NCI-H2081 (cell line): Measurements from ENCODE around the gene GYPC.
"Not testable (repeated sequence)": the region's sequence is repeated elsewhere in the genome, so short reads cannot be mapped to it uniquely, and the experiment has no call there.

Experiments used
- DNase-seq, 2 experiments: peaks; one replicate each; lab custom pipeline; 2025; lab: John Stamatoyannopoulos, UW

The GYPC gene, protein sequence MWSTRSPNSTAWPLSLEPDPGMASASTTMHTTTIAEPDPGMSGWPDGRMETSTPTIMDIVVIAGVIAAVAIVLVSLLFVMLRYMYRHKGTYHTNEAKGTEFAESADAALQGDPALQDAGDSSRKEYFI

DNA sequence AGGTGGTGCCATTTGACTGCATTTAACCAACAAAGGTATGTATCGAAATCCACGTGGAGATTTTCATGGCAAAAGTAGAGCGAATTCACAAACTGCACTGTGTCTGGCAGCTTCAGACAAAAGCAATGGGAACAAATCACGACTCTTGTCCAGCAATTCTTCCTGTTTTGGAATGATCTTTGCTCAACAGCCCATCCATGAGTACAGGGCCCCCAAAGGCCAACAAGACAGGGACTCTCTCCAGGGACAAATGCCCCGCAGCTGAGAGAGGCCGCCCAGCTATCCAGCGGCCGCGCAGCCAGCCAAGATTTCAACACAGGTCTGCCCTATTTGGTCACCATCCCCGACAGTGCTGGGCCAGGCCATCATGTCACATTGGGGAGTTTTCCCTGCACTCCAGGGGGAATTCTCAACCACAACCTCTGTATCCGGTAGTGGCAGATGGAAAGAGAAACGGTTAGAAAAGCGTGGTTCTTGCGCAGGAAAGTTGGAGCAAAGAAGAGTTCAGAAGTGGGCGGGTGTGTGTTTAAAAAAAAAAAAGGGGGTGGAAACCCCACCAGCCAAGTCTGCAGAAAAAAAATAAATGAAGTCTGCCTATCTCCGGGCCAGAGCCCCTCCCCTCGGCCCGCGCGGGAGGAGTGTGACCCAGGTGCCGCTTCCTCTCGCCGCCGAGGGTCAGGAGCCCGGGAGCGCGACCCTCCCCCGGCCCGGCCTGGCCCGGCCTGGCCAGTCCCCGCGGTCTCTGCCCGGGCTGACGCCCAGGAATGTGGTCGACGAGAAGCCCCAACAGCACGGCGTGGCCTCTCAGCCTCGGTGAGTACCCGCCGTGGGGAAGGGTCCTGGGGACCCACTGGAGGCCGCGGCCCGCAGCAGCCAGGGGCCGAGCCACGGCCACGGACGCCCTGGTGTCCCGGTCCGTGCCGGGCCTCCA lies at the start of gene GYPC:
GYPC (plus strand) TSS at position 659 of the 931 bp plus-strand sequence; CDS start at position 765, 106 bp downstream.
- DNase-seq = no peak

DNA sequence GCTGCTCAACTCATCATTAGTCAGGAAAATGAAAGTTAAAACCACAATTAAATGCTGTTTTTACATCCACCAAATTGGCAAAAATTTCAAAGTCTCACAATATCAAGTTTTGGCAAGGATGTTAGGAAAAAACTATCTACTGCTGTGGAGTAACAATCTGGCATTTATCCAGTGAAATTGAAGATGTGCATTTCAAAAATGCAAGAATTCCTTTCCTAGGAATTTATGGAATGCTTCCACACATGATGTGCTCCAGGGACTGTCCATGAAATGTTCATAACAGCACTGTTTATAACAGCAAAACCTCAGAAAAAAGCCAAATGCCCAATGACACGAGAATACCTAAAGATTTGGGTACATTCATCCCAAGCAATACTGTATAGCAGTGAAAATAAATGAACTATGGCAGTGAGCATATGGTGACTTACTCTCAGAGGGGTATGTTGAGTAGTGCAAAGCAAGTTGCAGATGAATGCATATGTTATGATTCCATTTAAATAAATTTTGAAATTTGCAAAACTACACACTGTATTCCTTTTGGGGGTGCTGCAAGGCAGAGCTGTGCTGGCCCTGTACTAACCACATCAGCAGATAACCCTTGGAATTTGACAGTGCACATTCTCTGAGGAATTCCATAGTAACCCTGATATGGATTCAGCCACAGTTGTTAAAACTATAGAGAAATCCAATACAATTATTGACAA lies 41.3 kb upstream of the GYPC start:
- no peak for DNase-seq

DNA sequence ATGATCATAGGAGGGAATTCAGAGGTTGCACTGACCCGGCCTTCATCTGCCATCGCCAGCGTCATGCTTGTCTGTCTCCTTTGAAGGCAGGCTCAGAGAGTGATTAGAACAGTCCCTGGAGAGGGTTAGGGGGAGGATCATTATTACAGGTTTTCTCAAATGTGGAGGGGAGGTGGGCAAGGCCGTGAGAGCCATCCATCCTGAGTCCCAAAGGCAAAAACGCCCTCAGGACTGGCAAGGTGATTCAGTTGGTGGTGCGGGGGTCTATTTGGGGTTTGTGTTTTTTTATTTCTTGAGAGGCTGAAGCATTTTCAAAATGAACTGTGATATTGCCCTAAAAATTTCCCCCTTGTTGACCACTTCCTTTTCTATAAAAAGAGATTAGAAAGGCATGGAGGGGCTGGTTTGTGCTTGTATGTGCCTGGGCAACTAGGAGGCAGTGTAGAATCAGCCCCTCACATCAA lies 39.3 kb upstream of the GYPC start:
- DNase-seq = no peak

DNA sequence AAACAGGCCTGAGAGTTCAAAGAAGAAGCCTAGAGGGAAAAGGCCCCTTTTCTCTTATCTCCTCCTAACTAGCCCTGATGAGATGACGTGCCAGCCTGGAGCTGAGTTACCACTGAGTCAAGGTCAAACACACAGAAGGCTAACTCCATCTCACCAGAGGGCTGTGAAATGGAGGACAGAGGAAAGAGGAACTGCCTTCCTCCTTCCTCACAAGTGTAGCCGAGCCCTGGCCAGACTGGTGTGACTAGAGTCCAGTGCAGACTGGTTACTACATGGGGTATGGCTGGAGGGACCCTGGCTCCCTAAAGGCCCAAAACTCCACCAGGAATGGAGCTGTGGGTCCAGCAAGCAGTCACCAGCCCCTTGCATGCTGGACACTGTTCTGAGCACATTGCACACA lies 35.7 kb upstream of the GYPC start:
- no peak for DNase-seq

DNA sequence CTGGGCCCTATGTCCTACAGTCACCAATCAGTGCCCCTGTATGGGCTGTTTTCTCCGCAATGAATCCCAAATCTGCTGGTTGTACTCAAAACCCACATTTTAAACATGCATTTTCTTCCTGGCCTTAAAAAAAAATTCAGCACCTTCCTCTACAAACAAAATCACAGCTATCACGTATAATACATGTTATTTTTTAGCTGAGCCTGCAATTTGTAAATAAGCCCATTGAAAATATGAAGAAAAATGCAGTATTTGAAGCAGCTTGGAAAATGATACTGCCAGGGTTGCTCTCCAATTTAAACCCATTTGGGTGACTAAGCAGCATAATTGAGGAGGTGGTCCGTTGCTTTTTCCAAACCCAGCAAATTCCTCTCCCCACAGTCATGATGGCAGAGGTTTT lies 33.0 kb upstream of the GYPC start:
- no peak for DNase-seq

DNA sequence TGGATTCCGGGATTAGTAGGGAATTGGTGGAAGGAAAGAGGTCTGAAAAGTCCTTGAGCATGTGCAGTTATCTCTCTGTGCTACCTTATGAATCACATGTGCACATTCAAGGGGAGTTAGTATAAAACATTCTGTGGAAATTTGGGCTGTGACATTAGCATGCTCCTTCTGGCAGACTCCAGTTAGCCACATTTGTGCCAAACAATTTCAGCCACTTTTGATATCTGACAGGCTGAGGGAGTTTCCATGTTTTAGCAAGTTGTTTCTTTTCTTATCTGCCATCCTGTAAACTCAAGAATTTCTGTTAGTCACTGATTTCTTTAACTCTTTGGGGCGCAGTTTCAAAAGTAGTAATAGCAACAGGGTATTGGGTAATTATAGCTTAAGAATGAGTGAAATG lies 28.3 kb upstream of the GYPC start:
- no peak for DNase-seq

DNA sequence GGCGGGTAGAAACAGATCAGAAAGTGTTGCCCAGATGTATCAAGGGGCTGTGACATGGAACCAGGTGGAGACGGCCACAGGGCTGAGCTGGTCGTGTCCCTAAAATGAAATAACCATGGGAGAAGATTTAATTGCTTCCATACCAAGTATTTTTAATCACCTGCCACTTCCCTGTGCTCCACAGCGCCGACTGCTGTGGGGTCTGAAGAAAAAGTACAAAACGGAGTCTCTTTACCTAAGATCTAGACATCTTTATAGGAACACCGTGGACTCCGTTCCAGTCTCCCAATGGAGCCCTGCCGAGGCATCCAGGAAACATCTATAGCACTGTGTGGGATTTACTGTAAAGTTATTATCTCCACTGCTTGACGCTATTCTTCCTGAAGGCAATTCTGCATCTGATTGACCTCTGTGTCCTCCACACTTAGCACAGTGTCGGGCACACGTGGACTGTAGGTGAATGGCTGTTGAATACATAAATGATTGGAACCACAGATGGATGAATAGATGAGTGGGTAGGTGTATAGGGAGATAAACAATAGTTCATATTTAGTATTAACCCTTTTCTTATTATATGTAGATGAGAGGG lies 21.6 kb upstream of the GYPC start:
- DNase-seq = no peak

DNA sequence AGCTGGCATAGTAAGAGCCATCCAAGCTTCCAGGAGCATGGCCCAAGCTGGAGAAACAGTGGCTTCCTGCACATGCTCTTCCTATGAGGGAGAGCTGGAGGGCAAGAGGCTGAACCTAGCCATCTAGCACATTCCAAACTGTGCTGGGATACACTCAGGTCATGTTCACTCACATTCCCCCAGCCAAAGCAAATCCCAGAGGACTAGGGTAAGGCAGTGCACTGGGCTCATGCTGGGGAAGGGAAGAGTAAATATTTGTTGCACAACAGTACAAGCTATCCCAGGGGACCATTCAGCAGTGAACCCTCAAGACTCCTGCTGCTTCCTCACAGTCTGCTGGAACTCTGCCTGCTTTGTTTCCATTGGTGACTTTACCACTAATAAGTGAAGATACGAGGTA lies 20.7 kb upstream of the GYPC start:
- peak in 1 of 2 experiments; percentile 7 for DNase-seq

DNA sequence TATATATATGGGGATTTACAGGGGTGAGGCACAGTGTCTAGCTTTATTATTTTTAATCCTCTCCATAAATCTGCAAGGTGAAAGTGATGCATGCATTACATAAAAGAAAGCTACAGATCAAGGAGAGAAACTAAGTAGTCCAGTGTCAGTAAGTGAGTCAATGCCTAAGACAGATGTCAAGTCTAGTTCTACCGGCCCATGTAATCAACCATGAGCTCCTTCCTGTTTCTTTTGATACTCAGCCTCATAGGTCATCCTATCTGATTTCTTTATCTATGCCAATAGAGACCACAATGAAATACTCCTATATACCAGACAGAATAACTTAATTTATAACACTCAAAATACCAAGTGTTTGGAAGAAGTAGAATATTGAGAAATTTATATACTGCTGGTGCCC lies 20.2 kb upstream of the GYPC start:
- no peak for DNase-seq

DNA sequence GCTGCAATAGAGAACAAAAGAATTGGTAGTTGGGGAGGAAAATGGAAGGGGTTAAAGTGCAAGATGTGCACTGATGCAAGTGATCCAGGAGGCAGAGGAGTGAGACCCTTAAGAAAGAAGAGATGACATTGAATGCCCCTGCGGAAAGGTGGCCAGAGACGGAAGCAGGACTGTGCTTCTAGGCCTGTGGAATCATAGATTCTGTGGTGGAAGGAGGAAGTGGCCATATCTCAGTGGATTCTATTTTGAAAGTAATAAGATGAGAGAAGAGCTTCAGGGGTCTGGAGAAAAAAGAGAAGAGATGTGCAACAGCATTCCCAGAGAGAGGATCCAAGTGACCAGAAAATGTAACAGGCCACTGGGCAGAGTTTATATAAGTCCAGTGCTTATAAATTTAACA lies 18.6 kb upstream of the GYPC start:
- DNase-seq = no peak

DNA sequence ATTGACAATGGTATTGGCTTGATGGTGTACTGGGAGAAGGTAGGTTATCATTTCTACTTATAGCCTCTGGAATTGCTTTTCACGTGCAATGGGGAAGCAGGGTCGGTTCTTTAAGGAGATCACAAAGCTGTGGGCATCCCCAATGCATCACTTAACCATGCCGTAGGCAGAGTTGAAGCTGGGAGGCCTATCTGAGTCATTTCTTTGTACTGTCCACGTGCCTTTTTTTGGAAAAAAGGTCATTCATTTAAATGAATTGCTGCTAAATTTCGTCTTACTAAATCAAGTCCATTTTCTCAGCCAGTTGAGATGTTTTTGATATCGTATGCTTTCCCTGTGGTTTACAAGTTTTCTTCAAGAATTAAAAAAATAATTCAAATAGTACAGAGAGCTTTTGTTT lies 17.2 kb upstream of the GYPC start:
- DNase-seq = no peak

DNA sequence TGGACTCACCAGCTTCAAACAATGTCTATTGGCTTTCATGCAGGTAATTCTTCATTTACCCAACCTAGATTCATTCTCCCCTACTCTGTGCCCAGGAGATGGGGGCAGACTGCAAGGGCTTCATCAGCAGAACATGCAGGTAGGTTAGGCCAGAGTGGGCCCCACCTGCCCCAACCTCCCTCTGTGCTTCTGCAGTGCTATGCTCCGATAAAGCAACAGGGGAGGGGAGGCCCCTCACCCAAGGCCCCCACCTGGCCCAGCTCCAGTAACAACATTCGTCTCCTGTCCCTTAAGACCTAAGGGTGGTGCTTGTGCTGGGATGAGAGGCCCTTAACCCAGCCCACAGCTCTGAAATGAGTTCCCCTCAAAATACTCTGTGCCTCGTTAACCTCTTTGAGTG lies 16.7 kb upstream of the GYPC start:
- DNase-seq = no peak

DNA sequence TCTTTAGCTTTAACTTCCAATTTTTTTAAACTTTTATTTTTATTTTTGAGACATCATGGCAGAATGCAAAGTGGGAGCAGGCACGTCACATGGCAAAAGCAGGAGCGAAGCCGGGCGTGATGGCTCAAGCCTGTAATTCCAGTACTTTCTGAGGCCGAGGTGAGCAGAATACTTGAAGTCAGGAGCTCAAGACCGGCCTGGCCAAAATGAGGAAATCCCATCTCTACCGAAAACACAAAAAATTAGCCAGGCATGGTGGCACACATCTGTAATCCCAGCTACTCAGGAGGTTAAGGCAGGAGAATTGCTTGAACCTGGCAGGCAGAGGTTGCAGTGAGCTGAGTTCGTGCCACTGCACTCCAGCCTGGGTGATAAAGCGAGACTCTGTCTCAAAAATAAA lies 14.7 kb upstream of the GYPC start:
- DNase-seq = not testable (repeated sequence)

DNA sequence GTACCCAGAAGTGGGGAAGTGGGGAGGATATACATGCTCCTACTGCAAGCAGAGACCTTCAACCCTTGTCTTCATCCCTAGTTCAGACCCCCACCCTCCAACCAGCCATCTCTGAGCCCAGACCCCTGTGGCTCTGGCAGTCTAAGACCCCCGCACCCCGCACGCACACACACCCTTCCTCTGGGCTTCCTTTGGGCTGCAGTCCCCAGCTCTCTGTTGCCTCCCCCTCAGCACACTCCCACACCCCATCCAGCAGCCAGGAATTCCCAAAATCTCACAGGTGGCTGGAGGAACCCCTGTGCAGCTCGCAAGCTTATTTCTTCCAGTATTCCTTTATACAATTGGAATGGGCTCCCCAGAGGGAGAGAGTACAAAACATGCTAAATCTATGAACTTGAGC lies 13.9 kb upstream of the GYPC start:
- DNase-seq = no peak

DNA sequence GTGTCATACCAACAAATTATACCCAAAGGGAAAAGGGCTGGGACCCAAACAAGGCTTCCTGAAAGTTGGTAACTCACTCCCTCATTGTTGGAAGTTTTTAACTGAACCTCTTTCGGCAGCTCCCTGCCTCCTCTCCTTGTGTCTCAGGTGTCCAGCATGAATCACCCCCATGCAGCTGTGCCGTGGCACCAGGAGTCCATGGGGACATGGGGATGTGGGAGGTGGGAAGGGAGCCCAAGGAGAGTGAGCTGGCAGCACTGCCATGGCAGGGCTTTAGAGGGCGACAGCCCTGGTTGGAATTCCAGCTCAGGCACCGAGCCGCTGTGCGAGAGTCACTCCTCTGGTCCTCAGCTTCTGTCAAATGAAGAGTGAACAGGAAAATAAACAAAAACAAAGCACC lies 12.5 kb upstream of the GYPC start:
- no peak for DNase-seq

DNA sequence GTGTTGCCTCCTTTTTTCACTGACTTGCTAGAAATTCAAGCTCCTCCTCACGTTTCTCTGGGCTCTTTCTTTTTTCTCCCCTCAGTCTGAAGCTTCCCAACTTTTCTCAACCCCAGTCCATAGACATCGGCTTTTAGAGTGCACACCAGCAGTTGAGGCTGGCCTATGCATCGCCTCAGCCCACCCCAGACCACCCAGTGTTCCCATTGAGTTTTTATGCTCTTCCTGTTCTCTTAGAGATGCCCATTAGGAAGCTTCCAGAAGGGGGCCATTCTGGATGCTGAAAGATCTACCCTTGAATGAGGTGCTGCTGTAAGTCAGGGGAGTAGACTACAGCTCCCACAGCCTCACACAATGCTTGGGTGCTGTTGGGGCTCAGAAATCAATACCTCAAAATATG lies 12.0 kb upstream of the GYPC start:
- no peak for DNase-seq

DNA sequence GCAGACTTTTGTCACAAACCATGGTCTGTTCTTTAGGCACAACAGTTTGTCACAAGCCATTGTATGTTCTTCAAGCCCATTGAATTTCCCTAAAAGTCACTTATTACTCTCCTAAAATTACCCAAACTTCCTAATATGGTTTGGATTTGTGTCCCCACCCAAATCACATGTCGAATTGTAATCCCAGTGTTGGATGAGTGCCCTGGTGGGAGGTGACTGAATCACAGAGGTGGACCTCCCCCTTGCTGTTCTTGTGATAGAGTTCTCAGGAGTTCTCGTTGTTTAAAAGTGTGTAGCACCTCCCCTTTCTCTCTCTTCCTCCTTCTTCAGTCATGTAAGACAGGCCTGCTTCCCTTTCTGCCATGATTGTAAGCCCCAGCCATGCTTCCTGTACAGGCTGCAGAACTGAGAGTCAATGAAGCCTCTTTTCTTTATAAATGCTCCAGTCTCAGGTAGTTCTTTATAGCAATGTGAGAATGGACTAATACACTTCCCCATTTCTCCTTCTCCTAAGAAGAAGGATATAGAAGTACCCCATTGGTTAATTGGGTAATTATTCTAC lies 11.2 kb upstream of the GYPC start:
- DNase-seq = no peak

DNA sequence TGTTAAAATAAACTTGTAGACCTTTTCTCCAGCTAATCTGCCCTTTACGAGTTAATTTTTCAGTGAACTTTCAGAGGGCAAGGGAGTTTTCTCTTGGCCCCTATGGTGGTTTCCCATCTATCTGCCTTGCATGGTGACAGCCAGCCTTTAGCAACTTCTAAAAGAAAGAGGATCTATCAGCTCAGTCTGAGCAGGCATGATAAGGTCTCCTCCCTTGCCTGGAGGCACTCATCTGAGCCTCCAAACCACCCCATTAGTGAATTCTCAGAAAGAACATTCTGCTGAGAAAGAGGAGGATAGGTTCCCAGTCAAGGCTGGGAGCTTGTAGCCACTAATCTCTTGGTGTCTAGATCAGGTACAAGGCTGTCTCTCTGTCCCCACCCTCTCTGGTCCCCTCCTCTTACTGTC lies 10.7 kb upstream of the GYPC start:
- no peak for DNase-seq

DNA sequence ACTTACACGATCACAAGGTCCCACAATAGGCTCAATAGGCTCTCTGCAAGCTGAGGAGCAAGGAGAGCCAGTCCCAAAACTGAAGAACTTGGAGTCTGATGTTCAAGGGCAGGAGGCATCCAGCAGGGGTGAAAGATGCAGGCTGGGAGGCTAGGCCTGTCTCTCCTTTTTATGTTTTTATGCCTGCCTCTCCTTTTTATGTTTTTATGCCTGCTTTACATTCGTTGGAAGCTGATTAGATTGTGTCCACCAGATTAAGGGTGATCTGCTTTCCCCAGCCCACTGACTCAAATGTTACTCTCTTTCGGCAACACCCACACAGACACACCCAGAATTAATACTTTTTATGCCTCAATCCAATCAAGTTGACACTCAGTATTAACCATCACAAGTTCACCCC lies 9.9 kb upstream of the GYPC start:
- no peak for DNase-seq

DNA sequence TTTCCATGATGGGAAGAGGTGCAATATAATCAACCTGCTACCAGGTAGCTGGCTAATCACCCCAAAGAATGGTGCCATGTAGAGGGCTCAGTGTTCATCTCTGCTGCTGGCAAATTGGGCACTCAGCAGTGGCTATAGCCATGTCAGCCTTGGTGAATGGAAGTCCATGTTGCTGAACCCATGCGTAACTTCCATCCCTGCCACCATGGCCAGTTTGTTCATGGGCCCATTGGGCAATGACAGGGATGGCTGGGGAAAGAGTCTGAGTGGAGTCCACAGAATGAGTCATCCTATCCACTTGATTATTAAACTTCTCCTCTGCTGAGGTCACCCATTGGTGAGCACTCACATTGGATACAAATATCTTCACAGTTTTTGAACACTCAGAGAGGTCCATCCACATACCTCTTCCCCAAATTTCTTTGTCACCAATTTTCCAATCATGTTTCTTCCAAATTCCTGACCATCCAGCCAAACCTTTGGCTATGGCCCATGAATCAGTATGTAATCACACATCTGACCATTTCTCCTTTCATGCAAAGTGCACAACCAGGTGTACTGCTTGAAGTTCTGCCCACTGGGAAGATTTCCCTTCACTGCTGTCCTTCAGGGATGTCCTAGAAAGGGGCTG lies 8.1 kb upstream of the GYPC start:
- DNase-seq = not testable (repeated sequence)

DNA sequence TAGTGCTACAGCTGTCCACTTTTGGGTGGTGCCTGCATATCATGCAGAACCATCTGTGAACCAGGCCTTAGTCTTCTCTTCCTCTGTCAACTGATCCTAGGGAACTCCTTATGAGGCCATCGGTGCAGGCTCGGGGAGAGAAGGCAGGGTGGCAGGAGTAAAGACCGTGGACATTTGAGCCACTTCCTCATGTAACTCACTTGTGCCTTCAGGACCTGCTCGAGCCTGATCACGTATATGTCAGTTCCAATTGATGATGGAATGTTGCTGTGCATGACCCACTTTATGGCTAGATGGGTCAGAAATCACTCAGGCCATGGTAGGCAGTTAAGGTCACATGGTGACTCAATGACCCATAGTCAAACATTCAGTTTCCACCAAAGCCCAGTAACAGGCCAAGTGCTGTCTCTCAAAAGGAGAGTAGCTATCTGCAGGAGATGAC lies 7.6 kb upstream of the GYPC start:
- DNase-seq = not testable (repeated sequence)

DNA sequence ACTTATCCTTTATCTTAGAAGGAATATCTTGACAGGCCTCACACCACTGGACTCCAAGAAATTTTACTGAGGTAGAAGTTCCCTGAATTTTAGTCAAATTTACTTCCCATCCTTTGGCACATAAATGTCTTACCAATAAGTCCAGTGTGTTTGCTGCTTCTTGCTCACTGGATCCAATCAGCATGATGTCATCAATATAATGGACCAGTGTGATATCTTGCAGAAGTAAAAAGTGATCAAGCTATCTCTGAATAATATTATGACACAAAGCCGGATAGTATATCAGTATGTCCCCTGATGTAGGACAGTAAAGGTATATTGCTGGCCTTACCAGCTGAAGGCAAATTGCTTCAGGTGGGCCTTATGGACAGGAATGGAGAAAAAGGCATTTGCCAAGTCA lies 6.9 kb upstream of the GYPC start:
- no peak for DNase-seq
